GM19452 (cell line): ENCODE results near the gene PARD3.
"Not testable (repeated sequence)": the region's sequence is repeated elsewhere in the genome, so short reads cannot be mapped to it uniquely, and the experiment has no call there.

Source experiments
- ATAC-seq: cut with Tn5 transposase; IDR thresholded peaks from one replicate; pipeline ENCODE4 v1.9.1; 2021; ENCODE audit not compliant: unreplicated experiment

Gene PARD3

DNA sequence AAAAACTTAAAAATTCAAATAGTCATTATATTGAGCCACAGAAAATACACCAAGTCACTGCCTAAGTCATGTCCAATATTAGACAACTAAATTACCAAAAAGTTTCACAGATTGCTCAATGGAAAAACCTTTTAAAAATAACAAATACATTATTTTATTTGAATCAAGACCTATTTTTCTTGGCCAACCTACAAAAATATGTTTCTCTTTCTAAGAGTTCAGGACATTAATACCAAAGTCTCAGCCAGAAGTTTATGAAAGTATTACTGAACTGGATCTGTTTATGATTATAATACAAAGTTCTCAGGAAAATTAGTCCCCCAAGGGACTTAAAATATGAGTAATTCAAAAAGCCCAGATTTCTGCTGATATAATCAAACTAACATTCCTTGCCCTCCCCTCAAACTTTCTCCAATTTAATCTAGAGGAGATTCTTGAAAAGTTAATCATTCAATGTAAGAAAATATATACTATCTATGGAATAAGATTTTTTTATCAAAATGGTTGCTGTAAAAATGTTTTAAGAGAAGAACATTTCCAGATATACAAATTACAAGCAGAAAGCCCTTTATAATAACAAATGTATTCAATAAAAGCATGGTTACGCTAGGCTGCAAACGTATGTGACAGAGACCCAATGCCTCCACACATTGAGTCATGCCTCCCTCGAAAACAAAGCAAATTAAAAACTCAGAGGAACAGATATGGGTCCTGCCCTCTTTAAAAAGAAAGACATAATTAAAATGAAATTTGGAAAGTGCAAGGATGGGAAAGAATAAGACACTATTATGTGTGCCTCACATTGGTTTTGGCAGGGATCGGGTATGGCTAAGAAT, 381.6 kb downstream of the PARD3 start:
- ATAC-seq, result no peak

DNA sequence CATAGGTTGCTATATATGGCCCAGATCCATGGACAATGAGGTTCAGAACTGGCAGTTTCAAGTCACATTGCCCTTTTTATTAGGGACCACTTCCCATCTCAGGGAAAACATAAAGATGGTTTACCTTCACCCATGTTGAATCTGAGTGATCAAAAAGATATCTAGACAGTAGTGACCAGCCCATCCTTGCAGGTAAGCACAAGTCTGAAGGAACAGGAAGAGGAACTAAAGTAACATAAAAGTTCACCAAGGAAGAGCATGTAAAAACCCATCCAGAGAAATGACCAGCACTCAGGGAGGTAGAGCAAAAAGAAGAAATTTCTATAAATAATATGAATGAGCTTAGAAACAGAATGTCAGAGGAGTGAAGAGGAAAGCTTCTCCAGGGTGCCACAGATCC, 382.5 kb downstream of the PARD3 start:
- ATAC-seq, result no peak

DNA sequence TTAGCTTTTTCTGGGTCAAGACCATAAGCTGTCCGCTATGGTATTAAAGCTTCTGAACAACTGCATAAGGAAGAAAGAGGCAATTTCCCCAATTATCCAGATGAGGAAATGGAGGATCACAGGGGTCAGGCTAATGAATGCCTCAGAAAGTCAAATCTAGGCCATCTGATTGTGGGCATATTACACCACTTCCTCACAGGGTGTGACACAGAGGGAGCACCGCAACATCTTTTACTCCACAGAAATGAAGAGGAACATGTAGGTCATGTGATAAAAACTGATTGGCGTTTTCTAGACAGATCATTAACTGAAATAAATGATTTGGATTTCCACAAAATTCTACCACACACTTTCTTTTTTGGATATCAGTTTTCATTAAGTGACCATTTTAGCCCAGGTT, 384.4 kb downstream of the PARD3 start:
- ATAC-seq, result no peak

DNA sequence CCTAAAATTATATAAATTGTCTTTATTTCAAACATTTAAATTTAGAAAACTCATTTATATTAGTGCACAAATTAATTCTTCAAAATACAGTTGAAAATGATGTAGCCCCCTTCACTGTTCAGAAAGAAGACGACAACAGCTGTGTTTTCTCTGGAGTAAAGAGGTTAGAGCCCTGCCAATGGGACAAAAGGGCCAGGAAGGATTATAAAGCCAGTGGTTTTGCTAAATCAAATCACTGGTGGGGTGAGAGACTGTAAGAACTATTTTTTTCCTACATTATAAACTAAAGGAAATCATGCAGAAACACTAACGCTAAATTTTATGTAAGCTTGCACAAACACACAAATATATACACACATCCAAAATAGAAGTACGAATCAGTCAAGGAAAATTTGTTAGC, 386.6 kb downstream of the PARD3 start:
- no peak for ATAC-seq

DNA sequence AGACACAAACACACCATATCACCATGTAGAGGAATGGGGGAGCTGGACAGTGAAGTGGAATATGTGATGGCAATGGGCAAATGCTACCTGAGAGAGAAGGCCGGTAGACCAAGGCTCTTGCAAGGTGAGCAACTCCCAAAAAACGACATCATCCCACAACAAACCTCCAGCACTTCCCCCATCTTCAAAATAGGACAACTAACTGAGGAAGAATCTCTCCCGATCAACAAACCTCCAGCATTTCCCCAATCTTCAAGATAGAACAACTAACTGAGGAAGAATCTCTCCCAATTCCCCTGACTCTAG, 387.2 kb downstream of the PARD3 start:
- no peak for ATAC-seq

DNA sequence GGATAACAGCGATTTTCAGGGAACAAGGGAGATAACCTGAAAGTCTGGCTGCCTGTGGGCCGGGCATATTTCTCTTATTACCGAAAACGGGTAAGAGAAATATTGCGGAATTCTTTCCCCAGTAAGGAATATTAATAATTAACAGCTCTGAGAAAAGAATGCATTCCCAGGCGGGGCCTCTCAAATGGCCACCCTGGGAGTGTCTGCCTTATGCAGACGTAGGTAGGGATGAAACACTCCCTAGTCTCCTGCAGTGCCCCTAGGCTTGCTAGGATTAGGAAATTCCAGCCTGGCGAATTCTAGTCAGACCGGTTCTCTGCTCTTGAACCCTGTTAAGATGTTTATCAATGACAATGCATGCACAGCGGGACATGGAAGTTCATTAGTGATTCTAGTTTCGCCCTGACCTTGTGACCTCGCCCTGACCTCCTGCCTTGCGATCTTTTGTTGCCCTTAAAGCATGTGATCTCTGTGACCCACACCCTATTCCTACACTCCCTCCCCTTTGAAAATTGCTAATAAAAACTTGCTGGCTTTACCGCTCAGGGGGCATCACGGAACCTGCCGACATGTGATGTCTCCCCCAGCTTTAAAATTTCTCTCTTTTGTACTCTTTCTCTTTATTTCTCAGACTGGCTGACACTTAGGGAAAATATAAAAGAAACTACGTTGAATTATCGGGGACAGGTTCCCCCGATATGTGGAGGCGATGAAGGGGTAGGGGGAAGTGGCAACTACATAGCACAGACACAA, 387.8 kb downstream of the PARD3 start:
- not testable (repeated sequence) for ATAC-seq

DNA sequence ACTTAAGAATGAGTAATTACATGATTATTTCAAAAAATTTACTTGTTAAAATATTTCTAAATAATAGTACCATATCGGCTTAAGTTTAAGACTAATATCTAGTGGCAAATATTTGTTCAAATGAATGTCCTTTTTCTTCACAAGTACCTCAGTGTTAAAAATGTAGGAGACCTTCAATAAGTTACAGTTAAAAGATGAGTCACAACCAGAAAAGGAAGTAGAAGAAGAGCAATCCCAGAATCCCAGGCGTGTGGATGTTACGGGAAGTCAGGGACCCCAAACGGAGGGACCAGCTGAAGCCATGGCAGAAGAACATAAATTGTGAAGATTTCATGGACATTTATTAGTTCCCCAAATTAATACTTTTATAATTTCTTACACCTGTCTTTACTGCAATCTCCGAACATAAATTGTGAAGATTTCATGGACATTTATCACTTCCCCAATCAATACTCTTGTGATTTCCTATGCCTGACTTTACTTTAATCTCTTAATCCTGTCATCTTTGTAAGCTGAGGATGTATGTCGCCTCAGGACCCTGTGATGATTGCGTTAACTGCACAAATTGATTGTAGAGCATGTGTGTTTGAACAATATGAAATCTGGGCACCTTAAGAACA, 388.4 kb downstream of the PARD3 start:
- ATAC-seq, result not testable (repeated sequence)

DNA sequence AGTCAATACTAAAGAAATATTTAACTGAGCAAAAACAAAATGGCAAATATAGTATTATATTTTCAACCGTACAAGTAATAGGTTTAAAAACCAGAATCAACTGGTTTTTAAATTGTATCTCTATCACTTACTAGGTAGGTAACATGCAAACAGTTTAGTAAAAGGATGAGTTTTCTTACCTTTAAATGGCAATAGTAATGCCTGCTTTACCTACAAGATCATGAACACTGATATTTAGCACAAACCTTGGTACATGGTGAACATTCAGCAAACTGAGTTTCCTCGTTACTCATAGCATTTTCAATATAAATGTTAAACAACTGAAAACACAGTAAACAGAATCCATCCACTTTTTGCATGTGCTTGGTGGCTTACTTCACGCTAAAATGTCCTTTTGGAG, 389.1 kb downstream of the PARD3 start:
- ATAC-seq, result no peak

DNA sequence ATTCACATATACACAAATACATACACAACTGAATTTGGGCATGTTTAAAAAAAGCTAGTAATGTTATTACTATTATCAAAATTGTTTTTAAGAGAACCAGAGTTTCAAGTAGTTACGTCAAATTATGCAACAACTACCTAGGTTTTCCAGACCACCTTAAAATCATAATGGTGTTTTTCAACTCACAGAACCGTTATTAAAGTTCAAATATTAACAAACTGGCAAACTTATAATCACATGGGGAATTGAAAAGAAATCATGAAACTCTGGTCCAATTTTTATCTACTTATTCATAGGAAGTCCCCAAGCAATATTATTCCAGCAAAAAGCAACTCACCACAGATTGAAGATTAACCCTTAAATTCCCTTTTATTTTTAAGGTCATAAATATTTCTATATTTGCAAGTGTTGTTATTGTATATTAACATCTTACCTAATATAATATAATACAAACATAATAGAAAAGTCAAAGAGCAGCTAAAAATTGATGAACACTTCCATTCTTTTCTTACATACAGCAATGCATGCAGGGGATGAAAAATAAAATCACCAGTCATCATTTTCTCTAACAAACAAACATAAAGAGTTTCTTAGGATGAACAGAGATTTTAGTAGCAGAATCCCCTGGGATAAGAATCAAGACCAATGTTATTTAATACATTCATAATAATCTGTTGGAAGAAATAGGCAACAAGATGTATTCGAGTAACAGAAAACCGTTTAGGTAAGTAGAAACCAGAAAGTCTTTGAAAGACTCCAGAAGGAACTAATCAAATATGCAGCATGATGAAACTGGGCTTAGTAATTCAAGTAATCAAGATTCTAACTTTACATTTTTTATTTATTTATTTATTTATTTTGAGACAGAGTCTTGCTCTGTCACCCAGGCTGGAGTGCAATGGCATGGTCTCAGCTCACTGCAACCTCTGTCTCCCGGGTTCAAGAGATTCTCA, 391.1 kb downstream of the PARD3 start:
- ATAC-seq, result no peak

DNA sequence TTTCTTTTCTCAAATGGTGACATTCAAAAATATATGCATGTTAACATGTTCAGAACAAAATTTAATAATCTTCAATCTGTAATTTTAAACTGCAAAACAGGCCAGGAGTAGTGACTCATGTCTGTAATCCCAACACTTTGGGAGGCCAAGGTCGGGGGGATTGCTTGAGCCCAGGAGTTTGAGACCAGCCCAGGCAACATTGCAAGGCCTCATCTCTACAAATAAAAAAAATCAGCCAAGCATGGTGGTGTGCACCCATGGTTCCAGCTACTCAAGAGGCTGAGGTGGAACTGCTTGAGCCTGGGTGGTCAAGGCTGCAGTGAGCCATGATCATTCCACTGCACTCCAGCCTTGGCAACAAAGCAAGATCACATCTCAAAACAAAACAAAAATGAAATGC, 394.3 kb downstream of the PARD3 start:
- ATAC-seq, result no peak

DNA sequence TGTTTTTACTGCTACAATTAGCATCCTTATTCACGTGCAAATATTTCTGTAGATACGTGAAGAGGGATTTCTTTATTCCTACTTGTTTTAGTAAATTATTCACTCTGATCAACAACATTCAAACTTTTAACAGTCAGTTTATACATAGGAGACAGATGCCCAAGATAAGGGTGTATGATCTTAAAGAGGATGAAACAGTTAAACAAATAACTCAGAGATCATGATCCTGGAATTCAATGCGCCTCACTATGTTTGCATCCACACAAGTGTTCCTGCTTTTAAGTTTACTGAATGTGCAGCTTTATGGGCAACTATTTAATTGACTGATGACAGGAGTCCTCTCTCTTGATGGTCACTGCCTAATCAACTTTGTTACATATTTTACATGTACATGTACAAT, 394.8 kb downstream of the PARD3 start:
- ATAC-seq, result no peak

DNA sequence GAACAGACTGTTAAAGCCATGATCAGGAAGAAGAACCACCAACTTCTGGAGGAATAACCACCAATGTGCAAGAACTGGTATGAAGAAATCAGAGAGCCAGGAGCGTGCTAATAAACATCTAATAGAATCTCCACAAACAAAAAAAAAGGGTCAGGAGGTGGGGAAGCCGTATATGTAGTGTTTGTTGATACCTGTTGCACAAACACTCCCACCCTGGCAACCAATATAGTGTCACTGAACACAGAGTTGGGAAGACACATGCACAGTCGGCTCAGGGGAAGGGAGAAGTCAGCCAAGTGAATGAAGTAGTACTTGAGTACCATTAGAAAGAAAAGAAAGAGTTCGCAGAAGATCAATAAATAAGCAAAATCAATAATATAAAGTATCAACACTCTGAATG, 400.1 kb downstream of the PARD3 start:
- no peak for ATAC-seq

DNA sequence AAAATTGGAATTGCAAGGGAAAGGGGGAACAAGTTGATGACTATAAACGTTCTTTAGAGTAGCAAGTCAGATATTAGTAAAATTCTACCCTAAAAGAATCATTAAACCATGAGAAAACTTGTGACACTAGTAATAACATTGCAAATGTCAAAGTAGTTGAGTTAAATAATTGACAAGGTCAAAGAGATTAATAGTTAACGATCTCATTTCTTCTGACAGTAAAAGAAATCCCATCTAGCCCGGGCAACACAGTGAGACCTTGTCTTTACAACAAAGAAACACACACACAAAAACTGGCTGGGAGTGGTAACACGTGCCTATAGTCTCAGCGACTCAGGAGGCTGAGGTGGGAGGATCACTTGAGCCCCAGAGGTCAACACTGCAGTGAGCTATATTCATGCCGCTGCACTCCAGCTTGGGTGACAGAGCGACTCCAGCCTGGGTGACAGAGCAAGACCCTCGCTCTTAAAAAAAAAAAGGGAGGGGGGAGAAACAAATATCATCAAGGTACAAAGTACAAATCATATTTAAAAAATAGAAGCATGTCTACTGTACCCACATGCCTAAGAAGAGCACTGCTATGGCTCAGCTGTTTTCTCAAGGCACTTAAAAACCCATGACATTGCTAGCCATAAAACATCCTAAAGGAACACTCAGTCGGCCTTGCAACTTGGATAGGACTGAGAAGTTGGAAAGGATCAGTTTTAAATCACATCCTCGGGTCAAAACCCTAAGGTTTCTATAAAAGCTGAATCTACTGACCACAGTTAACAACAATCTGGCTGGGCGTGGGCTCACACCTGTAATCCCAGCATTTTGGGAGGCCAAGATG, 401.1 kb downstream of the PARD3 start:
- ATAC-seq, result no peak

DNA sequence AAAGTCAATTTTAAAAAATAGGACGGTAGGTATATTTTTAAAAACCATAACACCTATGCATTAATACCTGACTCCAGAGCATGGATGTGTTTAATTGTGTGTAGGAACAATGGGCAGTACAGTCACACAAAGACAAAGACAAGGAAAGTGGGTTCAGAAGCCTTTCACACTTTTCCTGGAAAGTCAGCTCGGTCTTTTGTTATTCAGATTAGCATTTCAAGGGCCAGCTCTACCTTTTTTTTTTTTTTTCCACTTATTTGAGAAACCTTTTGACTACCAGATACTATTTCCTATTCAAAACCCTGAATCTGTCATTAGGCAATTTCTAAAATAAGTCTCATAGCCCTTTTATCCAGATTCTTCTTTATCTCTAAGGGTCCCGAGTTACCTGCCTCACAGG, 401.9 kb downstream of the PARD3 start:
- no peak for ATAC-seq

DNA sequence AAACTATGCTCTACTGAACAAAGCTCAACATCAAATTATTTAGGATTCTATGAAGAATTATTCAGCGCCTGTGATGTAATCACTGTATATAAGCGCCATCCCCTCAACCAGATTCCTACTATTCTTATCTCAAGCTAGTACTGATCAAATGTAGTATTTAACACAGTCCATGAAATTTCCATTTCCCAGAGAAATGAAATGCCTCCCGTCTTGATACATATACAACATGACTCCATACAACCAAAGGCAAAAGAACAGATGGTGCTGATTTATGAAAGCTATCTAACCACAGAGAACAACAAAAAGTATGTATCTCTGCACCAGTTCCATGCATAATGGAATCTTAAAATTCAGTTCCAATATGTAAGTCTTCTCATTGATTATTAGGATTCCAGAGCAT, 406.1 kb downstream of the PARD3 start:
- no peak for ATAC-seq

DNA sequence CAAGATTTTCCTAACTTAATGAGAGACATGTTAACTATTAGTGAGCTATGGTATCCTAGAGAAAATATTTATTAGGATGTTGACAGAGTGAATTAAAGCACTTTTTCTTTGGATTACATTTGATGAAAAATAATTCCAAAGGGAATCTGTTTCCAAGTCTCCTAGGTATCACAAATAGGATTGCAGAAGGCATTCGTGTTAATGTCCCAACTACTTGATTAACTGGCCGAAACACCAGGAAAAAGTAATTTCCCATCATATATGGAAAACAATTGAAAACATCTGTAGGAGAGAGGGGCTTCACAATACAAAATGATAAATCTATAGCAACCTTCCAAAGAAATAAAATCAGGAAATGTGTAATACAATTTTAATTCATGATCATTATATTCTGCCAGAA, 406.7 kb downstream of the PARD3 start:
- ATAC-seq, result no peak

DNA sequence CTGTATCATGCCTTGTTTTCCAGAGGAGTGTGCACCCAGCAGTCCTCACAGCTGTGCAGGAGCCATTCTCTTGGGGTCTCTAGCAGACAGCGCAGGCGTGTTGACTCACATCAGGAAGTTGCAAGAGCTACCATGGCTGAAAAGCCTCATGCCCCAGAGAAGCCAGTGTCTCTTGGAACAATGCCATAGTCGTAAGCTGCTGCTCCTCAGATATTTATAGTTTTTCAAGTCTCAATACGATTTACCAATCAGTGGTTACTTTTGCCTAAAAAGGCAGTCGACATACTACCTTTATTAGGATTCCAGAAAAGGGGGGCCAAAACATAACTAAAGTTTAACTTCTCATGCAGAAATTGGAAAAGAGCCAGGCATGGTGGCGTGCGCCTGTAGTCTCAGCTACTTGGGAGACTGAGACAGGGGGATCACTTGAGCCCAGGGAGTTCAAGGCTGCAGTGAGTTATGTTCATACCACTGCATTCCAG, 407.7 kb downstream of the PARD3 start:
- no peak for ATAC-seq

DNA sequence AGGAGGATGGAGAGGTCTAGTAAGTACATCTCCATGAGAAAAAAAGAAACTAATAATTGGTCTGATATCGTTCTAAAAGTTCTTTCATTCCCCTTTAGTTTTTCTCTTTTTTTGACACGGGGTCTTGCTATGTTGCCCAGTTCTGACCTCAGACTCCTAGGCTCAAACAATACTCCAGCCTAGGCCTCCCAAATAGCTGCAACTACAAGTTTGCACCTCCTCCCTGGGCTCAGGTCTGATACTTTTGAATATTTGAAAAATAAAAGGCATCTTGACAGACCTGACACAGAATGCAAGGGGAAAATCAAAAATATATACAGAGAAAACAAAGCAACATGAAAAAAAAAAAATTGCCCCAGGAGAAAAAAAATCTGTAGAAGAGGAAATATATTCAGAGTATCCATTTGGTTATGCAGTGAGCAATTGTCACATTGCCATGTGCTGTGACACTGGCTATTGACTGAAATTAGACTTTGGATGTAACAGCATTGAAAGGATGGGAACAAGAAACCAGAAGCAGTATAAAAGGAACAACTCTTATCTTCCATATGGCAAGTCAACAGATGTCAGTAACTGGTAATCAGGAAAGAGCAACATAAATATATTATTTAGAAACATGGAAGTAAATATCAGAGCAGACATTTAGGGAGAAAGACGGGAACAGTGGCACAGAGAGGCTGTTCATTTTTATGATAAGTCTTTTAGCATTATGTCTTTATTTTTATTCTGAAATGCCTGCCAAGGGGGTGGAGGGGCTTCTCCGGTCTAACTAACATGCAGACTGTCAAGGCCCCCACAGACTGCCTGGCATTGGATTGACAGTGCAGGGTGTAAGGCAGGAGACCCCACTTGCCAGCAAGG, 408.4 kb downstream of the PARD3 start:
- ATAC-seq, result no peak
